H1 (cell line): ENCODE data around the gene CD244. TPM values are rescaled to one million over a fixed set of nuclear protein-coding genes. Genes with fewer than 3 reads are reported as not detected.

Source experiments
- EP300 ChIP-seq, 2 experiments: IDR thresholded peaks; 1 replicate in 1 of 2; 2 replicates in 1 of 2; pipeline ENCODE4 v1.6.1; 2011 to 2012; ENCODE audit warnings: low read depth in 2 of 2, low read length in 2 of 2, mild to moderate bottlenecking in 2 of 2, borderline replicate concordance in 1 of 2, inconsistent platforms in 1 of 2, moderate library complexity in 1 of 2
- polyA plus RNA-seq, 7 experiments: library from polyadenylated mRNA; depleted of rRNA in 3 of 7; stranded (reverse) in 5 of 7; unstranded in 2 of 7; fragments of >200 nt in 5 of 7; fragments of 200-250 nt in 2 of 7; gene quantifications; 1 replicate in 5 of 7; 2 replicates in 1 of 7; 4 replicates in 1 of 7; pipeline versions ENCODE4 v1.2.1 to v1.2.3, GENCODE V29; 2011 to 2013; ENCODE audit warnings: missing spikeins in 2 of 7, mixed read lengths in 2 of 7
- total RNA-seq: library from RNA; stranded (reverse); fragmentation: NEBNext Ultra II Directional; extraction: Animal tissue kit (Norgen Biotek cat#: 25700); gene quantifications from 2 replicates; pipeline ENCODE4 v1.2.1, GENCODE V29; 2021

The CD244 gene
- total and polyA plus RNA-seq, 2 of the 8 experiments (the other 6 are each of a cell fraction or from before 2014, with no cell fraction given) = not detected

DNA sequence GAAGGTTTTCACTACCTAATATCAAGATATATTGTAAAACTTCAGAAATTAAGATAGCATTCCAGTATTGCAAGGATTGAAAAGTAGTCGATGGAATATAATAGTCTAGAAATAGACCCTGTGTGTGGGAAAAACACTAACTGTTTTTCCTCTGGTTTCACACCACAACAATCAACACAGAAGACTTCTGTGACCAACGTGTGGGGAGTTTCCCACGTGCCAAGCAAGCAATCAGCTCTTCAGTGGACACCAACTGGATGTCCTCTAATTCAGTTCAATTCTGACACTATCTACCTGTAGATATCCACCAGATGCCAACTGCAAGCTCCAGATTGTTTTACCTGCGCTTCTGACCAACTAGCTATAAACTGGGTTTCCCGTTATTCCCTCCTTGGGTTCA lies 12.1 kb downstream of the CD244 start (continued):
- TF ChIP-seq EP300 (IDR thresholded peaks at IDR 0.05; ENCODE audit: borderline replicate concordance in 1 of 2, low read depth in 2 of 2, low read length in 2 of 2) = no peak
- TF ChIP-seq, all 59 proteins: peak for 0
